ENCODE results near the gene MYL6. TPM values are rescaled to one million over a fixed set of nuclear protein-coding genes. Genes with fewer than 3 reads are reported as not detected.

Gene MYL6
- total and polyA plus RNA-seq, 2 donors from 2014 or later = 1,630 to 4,190 TPM

DNA sequence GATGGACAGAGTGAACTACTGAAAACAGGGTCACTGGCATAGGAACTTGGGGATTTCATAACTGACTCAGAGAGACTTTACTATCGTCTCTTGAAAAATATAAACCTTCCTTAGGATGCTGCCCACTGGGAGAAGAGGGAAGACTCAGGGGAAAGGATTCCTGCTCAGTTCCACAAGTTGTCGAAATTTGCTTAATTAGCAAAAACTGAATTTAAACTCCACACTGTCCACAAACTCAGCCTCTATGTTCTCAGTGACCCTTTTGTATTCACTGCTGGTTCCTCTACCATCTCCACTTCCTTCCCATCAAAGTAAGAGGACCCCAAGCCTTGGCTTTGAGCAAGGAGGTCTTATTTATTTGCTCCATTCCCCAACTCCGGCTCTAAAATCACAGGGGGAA, 12.9 kb upstream of the MYL6 start:
- no peak overlapping the region for H3K4me3 ChIP-seq (ENCODE audit: low read length in 3 of 3)
- no peak overlapping the region for H3K9ac ChIP-seq (ENCODE audit: low read length in 3 of 3)
- no peaks in the 10 kb centered on the region for H3K27me3 ChIP-seq (ENCODE audit: control insufficient read depth, insufficient read depth, low read length)
- DNase-seq = no peak
- peaks cover 0 to 7% (median 2%) of the 10 kb centered on the region in 3 donors for H3K4me1 ChIP-seq (ENCODE audit: control insufficient read depth in 2 of 3, insufficient read depth in 2 of 3, low read depth in 1 of 3, low read length in 3 of 3)
- peaks cover 2 to 22% (median 21%) of the 10 kb centered on the region in 3 donors for H3K36me3 ChIP-seq (ENCODE audit: control insufficient read depth in 2 of 3, insufficient read depth in 3 of 3, low read length in 3 of 3)
- intact Hi-C loops (cut with DNase I) = no loop called here
- no peak for FAIRE-seq
- TF ChIP-seq, protein P1, sequence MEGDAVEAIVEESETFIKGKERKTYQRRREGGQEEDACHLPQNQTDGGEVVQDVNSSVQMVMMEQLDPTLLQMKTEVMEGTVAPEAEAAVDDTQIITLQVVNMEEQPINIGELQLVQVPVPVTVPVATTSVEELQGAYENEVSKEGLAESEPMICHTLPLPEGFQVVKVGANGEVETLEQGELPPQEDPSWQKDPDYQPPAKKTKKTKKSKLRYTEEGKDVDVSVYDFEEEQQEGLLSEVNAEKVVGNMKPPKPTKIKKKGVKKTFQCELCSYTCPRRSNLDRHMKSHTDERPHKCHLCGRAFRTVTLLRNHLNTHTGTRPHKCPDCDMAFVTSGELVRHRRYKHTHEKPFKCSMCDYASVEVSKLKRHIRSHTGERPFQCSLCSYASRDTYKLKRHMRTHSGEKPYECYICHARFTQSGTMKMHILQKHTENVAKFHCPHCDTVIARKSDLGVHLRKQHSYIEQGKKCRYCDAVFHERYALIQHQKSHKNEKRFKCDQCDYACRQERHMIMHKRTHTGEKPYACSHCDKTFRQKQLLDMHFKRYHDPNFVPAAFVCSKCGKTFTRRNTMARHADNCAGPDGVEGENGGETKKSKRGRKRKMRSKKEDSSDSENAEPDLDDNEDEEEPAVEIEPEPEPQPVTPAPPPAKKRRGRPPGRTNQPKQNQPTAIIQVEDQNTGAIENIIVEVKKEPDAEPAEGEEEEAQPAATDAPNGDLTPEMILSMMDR (IDR thresholded peaks at IDR 0.05; ENCODE audit: borderline replicate concordance, extremely low read depth, insufficient read depth) = no peak
- H3K27ac ChIP-seq (ENCODE audit: low read depth in 2 of 2, low read length in 2 of 2) = no peak overlapping the region
- no peaks in the 10 kb centered on the region for H3K9me3 ChIP-seq (ENCODE audit: control insufficient read depth in 2 of 3, insufficient read depth in 1 of 3, low read length in 3 of 3)

DNA sequence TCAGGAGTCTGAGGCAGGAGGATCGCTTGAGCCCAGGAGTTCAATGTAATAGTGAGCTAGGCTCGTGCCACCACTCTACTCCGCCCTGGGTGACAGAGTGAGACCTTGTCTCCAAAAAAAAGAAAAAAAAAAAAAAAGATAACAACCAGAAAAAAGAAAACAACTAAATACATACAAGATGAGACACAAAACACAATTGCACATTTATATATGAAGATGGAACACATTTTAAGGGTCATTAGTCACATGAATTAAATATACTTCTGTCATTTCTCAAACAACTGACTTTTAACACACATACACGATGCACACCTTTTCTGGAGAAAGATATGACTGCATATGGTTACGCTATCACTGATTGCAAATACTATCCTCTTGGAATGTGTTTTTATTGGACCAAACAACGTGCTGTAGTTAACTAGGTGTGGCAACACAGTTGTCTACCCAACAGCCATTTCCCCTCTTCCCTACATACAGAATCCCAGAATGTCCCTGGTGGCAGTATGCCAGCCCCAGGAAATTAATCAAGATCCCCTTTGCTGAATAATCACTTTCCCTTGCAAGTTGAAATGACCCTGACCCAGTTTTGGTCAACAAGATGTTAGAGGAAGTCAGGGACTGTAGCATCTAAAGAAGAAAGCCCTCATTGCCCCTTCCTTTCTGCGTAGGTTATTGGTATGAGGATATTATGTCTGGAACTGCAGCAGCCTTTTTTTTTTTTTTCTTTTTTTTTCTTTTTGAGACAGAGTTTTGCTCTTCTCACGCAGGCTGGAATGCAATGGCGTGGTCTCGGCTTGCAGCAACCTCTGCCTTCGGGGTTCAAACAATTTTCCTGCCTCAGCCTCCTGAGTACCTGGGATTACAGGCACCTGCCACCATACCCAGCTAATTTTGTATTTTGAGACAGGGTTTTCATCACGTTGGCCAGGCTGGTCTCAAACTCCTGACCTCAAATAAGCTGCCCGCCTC, 11.4 kb upstream of the MYL6 start:
- intact Hi-C loops (cut with DNase I) = no loop called here
- H3K27ac ChIP-seq (ENCODE audit: low read depth in 2 of 2, low read length in 2 of 2) = no peak overlapping the region
- peaks cover 0 to 11% (median 8%) of the 10 kb centered on the region in 3 donors for H3K4me1 ChIP-seq (ENCODE audit: control insufficient read depth in 2 of 3, insufficient read depth in 2 of 3, low read depth in 1 of 3, low read length in 3 of 3)
- TF ChIP-seq, protein P1 (IDR thresholded peaks at IDR 0.05; ENCODE audit: borderline replicate concordance, extremely low read depth, insufficient read depth) = no peak
- H3K27me3 ChIP-seq (ENCODE audit: control insufficient read depth, insufficient read depth, low read length) = no peaks in the 10 kb centered on the region
- no peak overlapping the region for H3K9ac ChIP-seq (ENCODE audit: low read length in 3 of 3)
- H3K4me3 ChIP-seq (ENCODE audit: low read length in 3 of 3) = no peak overlapping the region
- peaks cover 2 to 18% (median 17%) of the 10 kb centered on the region in 3 donors for H3K36me3 ChIP-seq (ENCODE audit: control insufficient read depth in 2 of 3, insufficient read depth in 3 of 3, low read length in 3 of 3)
- no peaks in the 10 kb centered on the region for H3K9me3 ChIP-seq (ENCODE audit: control insufficient read depth in 2 of 3, insufficient read depth in 1 of 3, low read length in 3 of 3)
- DNase-seq (peak in 2 of 5 donors; percentile 40 to 73), FAIRE-seq (no peak)

GRCh38 chr12:56150563-56150962, 7.6 kb upstream of the MYL6 start:
- intact Hi-C loops (cut with DNase I) = no loop called here
- H3K4me3 ChIP-seq (ENCODE audit: low read length in 3 of 3) = no peak overlapping the region
- H3K27ac ChIP-seq (ENCODE audit: low read depth in 2 of 2, low read length in 2 of 2) = no peak overlapping the region
- H3K27me3 ChIP-seq (ENCODE audit: control insufficient read depth, insufficient read depth, low read length) = no peaks in the 10 kb centered on the region
- no peak for FAIRE-seq
- H3K36me3 ChIP-seq (ENCODE audit: control insufficient read depth in 2 of 3, insufficient read depth in 3 of 3, low read length in 3 of 3) = peaks cover 0 to under 1% (median 0%) of the 10 kb centered on the region in 3 donors
- H3K9ac ChIP-seq (ENCODE audit: low read length in 3 of 3) = no peak overlapping the region
- no peaks in the 10 kb centered on the region for H3K9me3 ChIP-seq (ENCODE audit: control insufficient read depth in 2 of 3, insufficient read depth in 1 of 3, low read length in 3 of 3)
- DNase-seq = no peak
- H3K4me1 ChIP-seq (ENCODE audit: control insufficient read depth in 2 of 3, insufficient read depth in 2 of 3, low read depth in 1 of 3, low read length in 3 of 3) = peaks cover 0 to 23% (median 12%) of the 10 kb centered on the region in 3 donors
- TF ChIP-seq, protein P1 (IDR thresholded peaks at IDR 0.05; ENCODE audit: borderline replicate concordance, extremely low read depth, insufficient read depth) = no peak
